OCI-LY3 (cell line): Measurements from ENCODE around the gene PET100.

Source experiments
- CTCF ChIP-seq: fragments of 200-600, 300-600 bp; sonication (generic); IDR thresholded peaks from 2 replicates; pipeline ENCODE4 v1.5.1; 2014; ENCODE audit warnings: antibody characterized with exemption, low read length, low read depth
- EZH2phosphoT487 ChIP-seq: fragments of 200-600 bp; shearing (Covaris generic); IDR thresholded peaks from 2 replicates; pipeline ENCODE4 v1.6.1; 2018; ENCODE audit warnings: antibody characterized with exemption, mixed run types, low read depth

DNA sequence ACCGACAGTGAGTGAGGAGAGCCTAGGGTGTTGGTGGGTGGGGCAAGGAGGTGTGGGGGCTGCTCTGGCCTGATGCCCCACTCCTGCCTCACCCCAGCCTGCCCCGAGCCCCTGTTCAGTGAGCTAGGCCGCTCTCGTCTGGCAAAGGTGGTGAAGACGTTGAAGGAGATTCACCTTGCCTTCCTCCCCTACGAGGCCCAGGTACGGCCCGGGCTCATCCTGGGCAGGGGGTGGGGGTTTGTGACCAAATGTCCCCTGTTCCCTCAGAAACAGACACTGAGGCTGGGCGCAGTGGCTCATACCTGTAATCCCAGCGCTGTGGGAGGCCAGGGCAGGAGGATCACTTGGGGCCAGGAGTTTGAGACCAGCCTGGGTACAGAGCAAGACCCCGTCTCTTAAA is 11.2 kb downstream of the PET100 start:
- TF ChIP-seq CTCF (no peak), EZH2phosphoT487 (no peak)
